AG08395 (cell line): Measurements from ENCODE around the gene LTB4R2.
A peak's percentile ranks its signal among the peaks of the same experiment; 100 is the strongest.
"Not testable (repeated sequence)": the region's sequence is repeated elsewhere in the genome, so short reads cannot be mapped to it uniquely, and the experiment has no call there.

Source experiments
- DNase-seq: peaks from one replicate; pipeline ENCODE4 v3.0.0; 2012; ENCODE audit warnings: mixed read lengths, low spot score

LTB4R2 gene

GRCh38 chr14:24321212-24321975, 11.5 kb downstream of the LTB4R2 start:
- no peak for DNase-seq

- DNase-seq = no peak
Measured at GRCh38 chr14:24322672-24323071, 12.7 kb downstream of the LTB4R2 start.

GRCh38 chr14:24323341-24323740, 13.4 kb downstream of the LTB4R2 start:
- DNase-seq = no peak

GRCh38 chr14:24324024-24324423, 14.1 kb downstream of the LTB4R2 start:
- no peak for DNase-seq

GRCh38 chr14:24325041-24325530, 15.1 kb downstream of the LTB4R2 start:
- DNase-seq = no peak

GRCh38 chr14:24325963-24326362, 16.0 kb downstream of the LTB4R2 start:
- DNase-seq = no peak

GRCh38 chr14:24327303-24327702, 17.4 kb downstream of the LTB4R2 start:
- DNase-seq = no peak

GRCh38 chr14:24327914-24328313, 18.0 kb downstream of the LTB4R2 start:
- not testable (repeated sequence) for DNase-seq

- DNase-seq = no peak
Measured at GRCh38 chr14:24329073-24329663, 19.2 kb downstream of the LTB4R2 start.

GRCh38 chr14:24329736-24330135, 19.8 kb downstream of the LTB4R2 start:
- no peak for DNase-seq

- no peak for DNase-seq
Measured at GRCh38 chr14:24330973-24331674, 21.2 kb downstream of the LTB4R2 start.

GRCh38 chr14:24331731-24332267, 21.9 kb downstream of the LTB4R2 start:
- DNase-seq = no peak

- DNase-seq = peak; percentile 85
Measured at GRCh38 chr14:24332268-24332993, 22.5 kb downstream of the LTB4R2 start.

GRCh38 chr14:24334431-24335291, 24.7 kb downstream of the LTB4R2 start, which contains the start of gene ADCY4:
ADCY4 (minus strand) TSS chr14:24335071; CDS start chr14:24334652, 419 bp downstream.
- DNase-seq = no peak

- DNase-seq = no peak
Measured at GRCh38 chr14:24335461-24336171, 25.7 kb downstream of the LTB4R2 start.

- no peak for DNase-seq
Measured at GRCh38 chr14:24337144-24337823, 27.3 kb downstream of the LTB4R2 start.

- DNase-seq = no peak
Measured at GRCh38 chr14:24337824-24338175, 27.9 kb downstream of the LTB4R2 start.

- no peak for DNase-seq
Measured at GRCh38 chr14:24338843-24339242, 28.9 kb downstream of the LTB4R2 start.

- no peak for DNase-seq
Measured at GRCh38 chr14:24339284-24340151, 29.6 kb downstream of the LTB4R2 start, which contains the start of gene RIPK3. RIPK3 (minus strand) TSS chr14:24339991; CDS start chr14:24339826, 165 bp downstream.
